Effector memory CD4-positive, alpha-beta T cell (primary cell): ENCODE results near the gene TNK2.

ENCODE experiments used
- DNase-seq, 3 donors: peaks; one replicate each; pipeline ENCODE4 v3.0.0-alpha.2; 2020
- H3K27ac ChIP-seq: 2 replicates; pipeline ENCODE4 v1.7.0; 2013; ENCODE audit warnings: mild to moderate bottlenecking, low read length, moderate library complexity; ENCODE audit not compliant: insufficient read depth, poor library complexity, severe bottlenecking
- H3K27me3 ChIP-seq: replicated peaks from 2 replicates; pipeline ENCODE4 v1.7.0; 2013; ENCODE audit warnings: mild to moderate bottlenecking, low read length; ENCODE audit not compliant: insufficient read depth, control insufficient read depth, poor library complexity, severe bottlenecking
- H3K36me3 ChIP-seq: 2 replicates; pipeline ENCODE4 v1.7.0; 2013; ENCODE audit warnings: mild to moderate bottlenecking, low read length, moderate library complexity; ENCODE audit not compliant: control insufficient read depth, insufficient read depth
- H3K4me1 ChIP-seq: 2 replicates; pipeline ENCODE4 v1.7.0; 2013; ENCODE audit warnings: low read length, mild to moderate bottlenecking; ENCODE audit not compliant: control insufficient read depth, insufficient read depth, poor library complexity, severe bottlenecking
- H3K4me3 ChIP-seq: 2 replicates; pipeline ENCODE4 v1.7.0; 2013; ENCODE audit warnings: low read length, low read depth, mild to moderate bottlenecking; ENCODE audit not compliant: insufficient read depth, poor library complexity, severe bottlenecking
- H3K9me3 ChIP-seq: 2 replicates; pipeline ENCODE4 v1.7.0; 2013; ENCODE audit warnings: mild to moderate bottlenecking, low read length, moderate library complexity; ENCODE audit not compliant: control insufficient read depth

Gene TNK2

GRCh38 chr3:195886181-195887141, 21.9 kb downstream of the TNK2 start:
- Histone ChIP-seq H3K27me3 (no peaks in the 10 kb centered on the region), H3K36me3 (peaks cover 48% of the 10 kb centered on the region), H3K4me1 (no peaks in the 10 kb centered on the region), H3K9me3 (no peaks in the 10 kb centered on the region), H3K4me3 (no peak overlapping the region), H3K27ac (no peak overlapping the region)
- DNase-seq = no peak

DNA sequence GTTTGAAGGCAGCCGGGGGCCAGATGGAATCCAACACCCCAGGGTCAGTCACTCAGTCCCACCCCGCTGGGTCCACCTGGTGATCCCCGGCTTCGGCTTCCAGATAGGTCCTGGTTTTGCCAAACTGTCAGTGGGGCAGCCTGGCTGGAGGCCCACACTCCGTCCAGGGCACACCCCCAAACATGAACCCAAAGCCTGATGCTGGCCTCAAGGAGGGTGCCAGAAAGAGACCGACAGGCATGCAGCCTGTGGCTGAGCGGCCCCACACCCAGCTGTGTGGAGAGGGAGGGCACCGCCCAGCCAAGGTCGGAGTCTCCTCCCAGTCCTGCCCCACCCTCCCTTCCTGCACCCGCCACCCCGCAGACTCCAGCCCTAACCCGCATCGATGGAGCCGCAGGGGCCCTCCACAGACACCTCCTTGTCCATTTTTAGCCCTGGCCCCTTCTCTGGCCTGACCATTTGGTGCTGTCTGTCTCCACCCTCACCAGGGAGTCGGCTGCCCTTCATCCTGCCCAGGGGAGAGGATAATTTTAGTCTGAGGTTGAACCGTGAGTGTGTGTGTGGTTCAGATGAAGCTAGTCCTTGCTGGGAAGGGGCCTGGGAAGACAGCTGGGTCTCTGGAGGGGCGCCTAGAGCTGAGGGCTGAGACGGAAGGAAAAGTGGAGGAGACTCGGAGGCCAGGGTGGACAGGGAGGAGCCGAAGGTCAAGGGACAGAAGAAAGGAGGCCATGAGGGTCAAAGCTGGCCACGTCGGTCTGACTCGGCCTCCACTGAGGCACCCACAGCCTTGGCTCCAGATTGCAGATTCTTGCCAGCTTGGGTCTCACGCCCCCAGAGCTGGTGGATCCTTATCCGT, 23.1 kb downstream of the TNK2 start:
- H3K36me3 ChIP-seq = peaks cover 48% of the 10 kb centered on the region
- no peak overlapping the region for H3K27ac ChIP-seq
- no peaks in the 10 kb centered on the region for H3K27me3 ChIP-seq
- no peak overlapping the region for H3K4me3 ChIP-seq
- no peaks in the 10 kb centered on the region for H3K9me3 ChIP-seq
- no peak for DNase-seq
- no peaks in the 10 kb centered on the region for H3K4me1 ChIP-seq

- peaks cover 53% of the 10 kb centered on the region for H3K36me3 ChIP-seq
- H3K9me3 ChIP-seq = no peaks in the 10 kb centered on the region
- no peaks in the 10 kb centered on the region for H3K27me3 ChIP-seq
- no peaks in the 10 kb centered on the region for H3K4me1 ChIP-seq
- DNase-seq = no peak
- H3K27ac ChIP-seq = no peak overlapping the region
- no peak overlapping the region for H3K4me3 ChIP-seq
Observed at GRCh38 chr3:195884691-195885035, 23.7 kb downstream of the TNK2 start.

DNA sequence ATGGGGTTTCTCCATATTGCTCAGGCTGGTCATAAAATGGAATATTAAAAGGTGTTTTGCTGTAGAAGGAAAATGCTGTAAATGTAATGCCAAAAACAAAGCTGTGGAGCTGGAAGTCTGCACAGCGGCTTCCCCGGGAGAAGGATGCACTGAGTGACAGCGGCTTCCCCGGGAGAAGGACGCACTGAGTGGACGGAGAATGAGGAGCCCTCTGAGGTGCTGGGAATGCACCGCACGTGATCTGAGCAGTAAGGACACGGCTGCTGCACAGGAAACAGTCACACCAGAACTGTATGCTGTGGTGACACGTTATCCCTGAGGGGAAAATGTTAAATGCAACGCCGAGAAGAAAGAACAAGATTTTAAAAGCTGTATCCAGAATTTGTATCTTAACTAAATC, 24.6 kb downstream of the TNK2 start:
- no peak overlapping the region for H3K27ac ChIP-seq
- no peaks in the 10 kb centered on the region for H3K27me3 ChIP-seq
- H3K9me3 ChIP-seq = no peaks in the 10 kb centered on the region
- DNase-seq = no peak
- H3K4me1 ChIP-seq = no peaks in the 10 kb centered on the region
- peaks cover 62% of the 10 kb centered on the region for H3K36me3 ChIP-seq
- no peak overlapping the region for H3K4me3 ChIP-seq

- no peak for DNase-seq
- Histone ChIP-seq H3K9me3 (no peaks in the 10 kb centered on the region), H3K27me3 (no peaks in the 10 kb centered on the region), H3K4me3 (no peak overlapping the region), H3K36me3 (peaks cover 63% of the 10 kb centered on the region), H3K27ac (no peak overlapping the region), H3K4me1 (no peaks in the 10 kb centered on the region)
Observed at GRCh38 chr3:195883160-195883559, 25.2 kb downstream of the TNK2 start.

GRCh38 chr3:195882002-195882441, 26.3 kb downstream of the TNK2 start:
- H3K27me3 ChIP-seq = no peaks in the 10 kb centered on the region
- no peak overlapping the region for H3K4me3 ChIP-seq
- H3K9me3 ChIP-seq = no peaks in the 10 kb centered on the region
- H3K36me3 ChIP-seq = peaks cover 65% of the 10 kb centered on the region
- H3K4me1 ChIP-seq = peaks cover 5% of the 10 kb centered on the region
- H3K27ac ChIP-seq = no peak overlapping the region
- DNase-seq = no peak

- no peaks in the 10 kb centered on the region for H3K9me3 ChIP-seq
- H3K27me3 ChIP-seq = no peaks in the 10 kb centered on the region
- no peak overlapping the region for H3K27ac ChIP-seq
- H3K4me3 ChIP-seq = no peak overlapping the region
- H3K36me3 ChIP-seq = peaks cover 64% of the 10 kb centered on the region
- peaks cover 6% of the 10 kb centered on the region for H3K4me1 ChIP-seq
- DNase-seq = no peak
Observed at GRCh38 chr3:195881276-195881988, 26.9 kb downstream of the TNK2 start.

GRCh38 chr3:195880037-195880431, 28.3 kb downstream of the TNK2 start:
- H3K9me3 ChIP-seq = no peaks in the 10 kb centered on the region
- no peak for DNase-seq
- H3K27ac ChIP-seq = no peak overlapping the region
- H3K4me3 ChIP-seq = no peak overlapping the region
- H3K4me1 ChIP-seq = peaks cover 6% of the 10 kb centered on the region
- no peaks in the 10 kb centered on the region for H3K27me3 ChIP-seq
- H3K36me3 ChIP-seq = peaks cover 67% of the 10 kb centered on the region

GRCh38 chr3:195879416-195880036, 28.8 kb downstream of the TNK2 start:
- Histone ChIP-seq H3K4me1 (peaks cover 6% of the 10 kb centered on the region), H3K4me3 (no peak overlapping the region), H3K27me3 (no peaks in the 10 kb centered on the region), H3K36me3 (peaks cover 66% of the 10 kb centered on the region), H3K27ac (no peak overlapping the region), H3K9me3 (no peaks in the 10 kb centered on the region)
- no peak for DNase-seq
